H1 (cell line): Measurements from ENCODE around the gene LPIN2. TPM values are rescaled to one million over a fixed set of nuclear protein-coding genes. Genes with fewer than 3 reads are reported as not detected.

Experiments
- CTCF ChIA-PET: fragments of 300-600 bp; sonication (Branson Sonifier 250); formaldehyde crosslinking; loops from one replicate; lab custom pipeline; 2021; ENCODE audit not compliant: partially characterized antibody; lab: Charles Lee
- POLR2A ChIA-PET: fragments of 300-600 bp; sonication (Branson Sonifier 250); formaldehyde crosslinking; loops from one replicate; lab custom pipeline; 2021; ENCODE audit warnings: inconsistent platforms; ENCODE audit not compliant: partially characterized antibody; lab: Charles Lee
- DNase-seq, 2 experiments: peaks; one replicate each; pipeline versions ENCODE4 v3.0.0 to v3.0.0-alpha.2; 2010 to 2022; ENCODE audit warnings: low spot score in 2 of 2, low read depth in 1 of 2, mixed read lengths in 1 of 2
- FAIRE-seq: peaks from 2 replicates; lab custom pipeline; 2011; peaks lifted over from hg19 to GRCh38; lab: Jason Lieb, UNC
- H2AFZ ChIP-seq: 2 replicates; pipeline ENCODE4 v1.8.1; 2012; ENCODE audit warnings: low read length, inconsistent platforms
- H2AK5ac ChIP-seq: 2 replicates; pipeline ENCODE4 v1.6.1; 2013; ENCODE audit warnings: low read depth, low read length
- H2BK120ac ChIP-seq: replicated peaks from 2 replicates; pipeline ENCODE3; 2013; ENCODE audit warnings: low read depth, low read length, inconsistent platforms
- H2BK12ac ChIP-seq: 2 replicates; pipeline ENCODE4 v1.6.1; 2013; ENCODE audit warnings: low read depth, low read length
- H2BK15ac ChIP-seq: 2 replicates; pipeline ENCODE4 v1.6.1; 2013; ENCODE audit warnings: low read length
- H2BK20ac ChIP-seq: 2 replicates; pipeline ENCODE4 v1.6.1; 2013; ENCODE audit warnings: low read length
- H2BK5ac ChIP-seq: 2 replicates; pipeline ENCODE4 v1.6.1; 2013; ENCODE audit warnings: low read depth, low read length
- H3K14ac ChIP-seq: 2 replicates; pipeline ENCODE4 v1.6.1; 2013; ENCODE audit warnings: inconsistent platforms; ENCODE audit not compliant: insufficient read length
- H3K18ac ChIP-seq: 2 replicates; pipeline ENCODE4 v1.6.1; 2013; ENCODE audit warnings: low read length; ENCODE audit errors: extremely low read depth
- H3K23ac ChIP-seq: 2 replicates; pipeline ENCODE4 v1.6.1; 2013; ENCODE audit warnings: inconsistent platforms; ENCODE audit not compliant: insufficient read length
- H3K23me2 ChIP-seq: 2 replicates; pipeline ENCODE4 v1.6.1; 2013; ENCODE audit warnings: low read depth, low read length
- H3K27ac ChIP-seq: 2 replicates; pipeline ENCODE4 v1.6.1; 2011; ENCODE audit warnings: low read depth, low read length, inconsistent platforms
- H3K27me3 ChIP-seq, 4 experiments: replicated peaks in 1 of 4; 1 replicate in 1 of 4; 2 replicates in 3 of 4; pipeline versions ENCODE4 v1.6.1 to v1.8.1; 2011 to 2013; ENCODE audit warnings: low read length in 3 of 4, mild to moderate bottlenecking in 3 of 4, inconsistent platforms in 2 of 4, mixed read lengths in 2 of 4, moderate library complexity in 1 of 4; ENCODE audit not compliant: control insufficient read depth in 3 of 4, insufficient read depth in 3 of 4; ENCODE audit errors: extremely low read depth in 1 of 4
- H3K36me3 ChIP-seq, 4 experiments: 2 replicates each; pipeline versions ENCODE4 v1.6.1 to v1.8.1; 2011 to 2013; ENCODE audit warnings: mild to moderate bottlenecking in 4 of 4, low read length in 3 of 4, moderate library complexity in 2 of 4, control low read depth in 1 of 4, inconsistent platforms in 1 of 4; ENCODE audit not compliant: insufficient read depth in 4 of 4, control insufficient read depth in 2 of 4
- H3K4ac ChIP-seq: replicated peaks from 2 replicates; pipeline ENCODE3; 2013; ENCODE audit warnings: low read length, low read depth, mixed read lengths, inconsistent platforms; ENCODE audit not compliant: insufficient read length
- H3K4me1 ChIP-seq, 4 experiments: replicated peaks in 1 of 4; 1 replicate in 1 of 4; 2 replicates in 3 of 4; pipeline versions ENCODE4 v1.6.1 to v1.8.1; 2011 to 2013; ENCODE audit warnings: low read length in 3 of 4, inconsistent platforms in 2 of 4, mixed read lengths in 1 of 4; ENCODE audit not compliant: insufficient read depth in 4 of 4, control insufficient read depth in 3 of 4
- H3K4me2 ChIP-seq, 2 experiments: 2 replicates each; pipeline versions ENCODE4 v1.6.1 to v1.8.1; 2011 to 2013; ENCODE audit warnings: low read depth in 2 of 2, low read length in 2 of 2, control low read depth in 1 of 2, inconsistent platforms in 1 of 2, mild to moderate bottlenecking in 1 of 2; ENCODE audit not compliant: insufficient read depth in 1 of 2
- H3K4me3 ChIP-seq, 4 experiments: fragments of 200-600, 300-600 bp in 1 of 4; sonication (generic), shearing (Covaris generic), sonication (Bioruptor Twin) in 1 of 4; 2 replicates each; pipeline versions ENCODE4 v1.5.1 to v1.8.1; 2011 to 2016; ENCODE audit warnings: low read length in 4 of 4, low read depth in 3 of 4, control low read depth in 2 of 4, inconsistent platforms in 2 of 4, mild to moderate bottlenecking in 2 of 4, mixed read lengths in 1 of 4, moderate library complexity in 1 of 4; ENCODE audit not compliant: insufficient read depth in 2 of 4; ENCODE audit errors: extremely low read depth in 1 of 4
- H3K56ac ChIP-seq: replicated peaks from 2 replicates; pipeline ENCODE3; 2013; ENCODE audit warnings: low read depth, mild to moderate bottlenecking, mixed read lengths, low read length, inconsistent platforms; ENCODE audit not compliant: insufficient read length
- H3K79me1 ChIP-seq: 2 replicates; pipeline ENCODE4 v1.6.1; 2013; ENCODE audit warnings: low read depth, low read length, control low read depth
- H3K79me2 ChIP-seq, 2 experiments: 2 replicates each; pipeline versions ENCODE4 v1.6.1 to v1.8.1; 2012 to 2013; ENCODE audit warnings: low read length in 2 of 2, mild to moderate bottlenecking in 2 of 2, inconsistent platforms in 1 of 2; ENCODE audit not compliant: insufficient read depth in 2 of 2, control insufficient read depth in 1 of 2
- H3K9ac ChIP-seq, 4 experiments: replicated peaks in 1 of 4; 1 replicate in 1 of 4; 2 replicates in 3 of 4; pipeline versions ENCODE4 v1.6.1 to v1.8.1; 2011 to 2013; ENCODE audit warnings: low read depth in 3 of 4, low read length in 3 of 4, control low read depth in 2 of 4, mild to moderate bottlenecking in 2 of 4, moderate library complexity in 2 of 4, inconsistent platforms in 1 of 4; ENCODE audit errors: extremely low read depth in 1 of 4
- H3K9me3 ChIP-seq, 2 experiments: 2 replicates each; pipeline versions ENCODE4 v1.6.1 to v1.8.1; 2012 to 2013; ENCODE audit warnings: mild to moderate bottlenecking in 2 of 2, moderate library complexity in 2 of 2, control low read depth in 1 of 2, inconsistent platforms in 1 of 2, low read depth in 1 of 2, low read length in 1 of 2, mixed read lengths in 1 of 2; ENCODE audit not compliant: insufficient read depth in 2 of 2
- H4K20me1 ChIP-seq, 2 experiments: replicated peaks in 1 of 2; 2 replicates each; pipeline versions ENCODE3 to v1.8.1; 2011 to 2013; ENCODE audit warnings: inconsistent platforms in 2 of 2, low read length in 2 of 2, mild to moderate bottlenecking in 1 of 2; ENCODE audit not compliant: insufficient read depth in 2 of 2, control insufficient read depth in 1 of 2
- H4K5ac ChIP-seq: 2 replicates; pipeline ENCODE4 v1.6.1; 2013; ENCODE audit warnings: low read length, low read depth, mixed read lengths, inconsistent platforms; ENCODE audit not compliant: insufficient read length
- H4K8ac ChIP-seq: 2 replicates; pipeline ENCODE4 v1.8.0; 2013; ENCODE audit warnings: mild to moderate bottlenecking, moderate library complexity, low read length, inconsistent platforms; ENCODE audit not compliant: insufficient read depth; ENCODE audit errors: extremely low read depth
- H4K91ac ChIP-seq: replicated peaks from 2 replicates; pipeline ENCODE3; 2013; ENCODE audit warnings: low read length, mixed read lengths, inconsistent platforms; ENCODE audit not compliant: insufficient read length
- HDAC6 ChIP-seq: IDR thresholded peaks from one replicate; pipeline ENCODE4 v1.7.1; 2012; ENCODE audit warnings: low read depth, mild to moderate bottlenecking, inconsistent platforms, low read length, moderate library complexity
- POU5F1 ChIP-seq: IDR thresholded peaks from 2 replicates; pipeline ENCODE4 v1.6.1; 2011; ENCODE audit warnings: low read depth, mild to moderate bottlenecking, low read length, moderate library complexity
- WGBS, 2 experiments: shearing (Covaris generic) in 1 of 2; methylation state at CpG; one replicate each; pipeline versions ENCODE4 v1.1.6 to v1.1.7; 2013 to 2015; ENCODE audit warnings: low lambda C conversion rate in 2 of 2, mixed read lengths in 2 of 2, inconsistent platforms in 1 of 2, low coverage in 1 of 2, missing lambda C conversion rate in 1 of 2; ENCODE audit not compliant: insufficient replicate concordance in 2 of 2, insufficient coverage in 1 of 2, insufficient read length in 1 of 2; ENCODE audit errors: extremely low coverage in 1 of 2, missing lambda C conversion rate in 1 of 2; 5-methylcytosine and 5-hydroxymethylcytosine counted together
- polyA plus RNA-seq, 7 experiments: library from polyadenylated mRNA; depleted of rRNA in 3 of 7; stranded (reverse) in 5 of 7; unstranded in 2 of 7; fragments of >200 nt in 5 of 7; fragments of 200-250 nt in 2 of 7; gene quantifications; 1 replicate in 5 of 7; 2 replicates in 1 of 7; 4 replicates in 1 of 7; pipeline versions ENCODE4 v1.2.1 to v1.2.3, GENCODE V29; 2011 to 2013; ENCODE audit warnings: missing spikeins in 2 of 7, mixed read lengths in 2 of 7
- total RNA-seq: library from RNA; stranded (reverse); fragmentation: NEBNext Ultra II Directional; extraction: Animal tissue kit (Norgen Biotek cat#: 25700); gene quantifications from 2 replicates; pipeline ENCODE4 v1.2.1, GENCODE V29; 2021

LPIN2 gene
- total and polyA plus RNA-seq, 2 of the 8 experiments (the other 6 are each of a cell fraction or from before 2014, with no cell fraction given): 7.4 to 14.2 TPM

GRCh38 chr18:3054780-3055179 lies 41.8 kb upstream of the LPIN2 start:
- ChIA-PET CTCF (interaction anchor here (0.6 to 2.5 kb wide), 3 partner anchors 9 to 136 kb away, joined by 3 to 6 read pairs (median 4); no protein-coding TSS in a partner anchor), POLR2A (no interaction called here)
- Histone ChIP-seq H3K18ac (no peak overlapping the region), H4K5ac (no peak overlapping the region), H3K27me3 (no peaks in the 10 kb centered on the region), H2BK20ac (no peak overlapping the region), H2BK5ac (no peak overlapping the region), H3K79me1 (no peaks in the 10 kb centered on the region), H3K4me1 (no peaks in the 10 kb centered on the region), H3K56ac (no peak overlapping the region), H2BK120ac (no peak overlapping the region), H3K23me2 (no peaks in the 10 kb centered on the region), H3K4me3 (no peak overlapping the region), H2AFZ (no peak overlapping the region), H4K91ac (no peak overlapping the region), H3K9ac (no peak overlapping the region), H3K36me3 (no peaks in the 10 kb centered on the region), H3K4me2 (no peak overlapping the region), H3K79me2 (no peaks in the 10 kb centered on the region), H2BK15ac (no peak overlapping the region), H3K9me3 (0 out of 4 replicates have a peak, but pooled peaks cover 0 to 4% of the 10 kb centered on the region in 2 experiments), H3K23ac (no peak overlapping the region), H2BK12ac (no peak overlapping the region), H2AK5ac (no peak overlapping the region), H3K14ac (no peak overlapping the region), H4K8ac (no peak overlapping the region), H3K27ac (no peak overlapping the region), H3K4ac (no peak overlapping the region), H4K20me1 (no peaks in the 10 kb centered on the region)
- TF ChIP-seq POU5F1 (no peak), HDAC6 (no peak)
- 91% methylated on average over 2 of the region's 3 CpGs; no CpG with 5 or more reads in 1 of the 2 experiments for WGBS, 2 experiments
- DNase-seq (no peak), FAIRE-seq (no peak)
